ENCODE measurements around the gene ZDHHC17.
A peak's percentile ranks its signal among the peaks of the same experiment; 100 is the strongest.

Gene ZDHHC17

GRCh38 chr12:76786986-76787385 is 23.1 kb downstream of the ZDHHC17 start:
- DNase-seq (ENCODE audit: extremely low read depth, low read depth): no peak
- no peak for TF ChIP-seq CTCF (IDR thresholded peaks at IDR 0.05; ENCODE audit: low read depth, low read length)

- DNase-seq (ENCODE audit: extremely low read depth, low read depth): no peak
- no peak for TF ChIP-seq CTCF (IDR thresholded peaks at IDR 0.05; ENCODE audit: low read depth, low read length)
These were observed 23.8 kb downstream of the ZDHHC17 start for GRCh38 chr12:76787689-76788088.

GRCh38 chr12:76789335-76790050 is 25.6 kb downstream of the ZDHHC17 start:
- no peak for TF ChIP-seq CTCF (IDR thresholded peaks at IDR 0.05; ENCODE audit: low read depth, low read length)
- DNase-seq (ENCODE audit: extremely low read depth, low read depth): no peak

GRCh38 chr12:76790564-76791552 is 26.9 kb downstream of the ZDHHC17 start:
- peak; percentile 31 for TF ChIP-seq CTCF (IDR thresholded peaks at IDR 0.05; ENCODE audit: low read depth, low read length)
- no peak for DNase-seq (ENCODE audit: extremely low read depth, low read depth)

- TF ChIP-seq CTCF (IDR thresholded peaks at IDR 0.05; ENCODE audit: low read depth, low read length): no peak
- no peak for DNase-seq (ENCODE audit: extremely low read depth, low read depth)
These were observed 28.9 kb downstream of the ZDHHC17 start for GRCh38 chr12:76792828-76793227.

GRCh38 chr12:76798864-76799263 is 34.9 kb downstream of the ZDHHC17 start:
- no peak for DNase-seq (ENCODE audit: extremely low read depth, low read depth)
- TF ChIP-seq CTCF (IDR thresholded peaks at IDR 0.05; ENCODE audit: low read depth, low read length): no peak

- TF ChIP-seq CTCF (IDR thresholded peaks at IDR 0.05; ENCODE audit: low read depth, low read length): no peak
- no peak for DNase-seq (ENCODE audit: extremely low read depth, low read depth)
These were observed 35.4 kb downstream of the ZDHHC17 start for GRCh38 chr12:76799362-76799761.
